H1 (cell line): Measurements from ENCODE around the gene PLA2G2E. TPM values are rescaled to one million over a fixed set of nuclear protein-coding genes. Genes with fewer than 3 reads are reported as not detected.

ENCODE experiments used
- EP300 ChIP-seq, 2 experiments: IDR thresholded peaks; 1 replicate in 1 of 2; 2 replicates in 1 of 2; pipeline ENCODE4 v1.6.1; 2011 to 2012; ENCODE audit warnings: low read depth in 2 of 2, low read length in 2 of 2, mild to moderate bottlenecking in 2 of 2, borderline replicate concordance in 1 of 2, inconsistent platforms in 1 of 2, moderate library complexity in 1 of 2
- NANOG ChIP-seq: IDR thresholded peaks from 2 replicates; pipeline ENCODE4 v1.6.1; 2011; ENCODE audit warnings: low read length, low read depth, mild to moderate bottlenecking, inconsistent platforms; ENCODE audit not compliant: insufficient read depth, poor library complexity, severe bottlenecking
- SRF ChIP-seq: IDR thresholded peaks from 2 replicates; pipeline ENCODE4 v1.6.1; 2011; ENCODE audit warnings: mild to moderate bottlenecking, low read depth, low read length, moderate library complexity
- polyA plus RNA-seq, 7 experiments: library from polyadenylated mRNA; depleted of rRNA in 3 of 7; stranded (reverse) in 5 of 7; unstranded in 2 of 7; fragments of >200 nt in 5 of 7; fragments of 200-250 nt in 2 of 7; gene quantifications; 1 replicate in 5 of 7; 2 replicates in 1 of 7; 4 replicates in 1 of 7; pipeline versions ENCODE4 v1.2.1 to v1.2.3, GENCODE V29; 2011 to 2013; ENCODE audit warnings: missing spikeins in 2 of 7, mixed read lengths in 2 of 7
- total RNA-seq: library from RNA; stranded (reverse); fragmentation: NEBNext Ultra II Directional; extraction: Animal tissue kit (Norgen Biotek cat#: 25700); gene quantifications from 2 replicates; pipeline ENCODE4 v1.2.1, GENCODE V29; 2021

Gene PLA2G2E
- total and polyA plus RNA-seq, 2 of the 8 experiments (the other 6 are each of a cell fraction or from before 2014, with no cell fraction given), result not detected

DNA sequence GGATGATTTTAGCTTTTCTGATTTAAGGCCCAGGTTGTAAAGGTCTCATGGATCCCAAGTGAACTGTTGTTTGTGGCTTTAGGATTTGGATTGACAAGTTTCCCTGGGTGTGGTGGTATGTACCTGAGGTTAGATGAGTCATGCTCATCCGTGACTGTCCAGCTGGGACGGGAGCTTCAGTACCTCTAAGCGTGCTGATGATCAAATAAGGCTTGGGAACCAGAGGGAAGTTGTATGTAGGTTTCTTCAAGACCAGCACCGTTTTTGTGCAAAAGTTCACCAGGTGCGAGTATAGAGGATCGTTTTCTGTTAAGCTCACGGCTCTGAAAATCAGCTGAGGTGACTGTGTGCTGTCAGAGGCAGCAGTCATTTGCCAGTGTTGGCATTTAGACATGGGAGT is 19.8 kb downstream of the PLA2G2E start (continued):
- TF ChIP-seq EP300 (IDR thresholded peaks at IDR 0.05; ENCODE audit: borderline replicate concordance in 1 of 2, low read depth in 2 of 2, low read length in 2 of 2), result no peak
- TF ChIP-seq SRF, result no peak
- TF ChIP-seq NANOG, result no peak
